DOHH2 (cell line): ENCODE data around the gene NID1.

Experiments used
- H3F3A ChIP-seq: fragments of 200-600 bp; sonication (generic), shearing (Covaris generic); 2 replicates; pipeline ENCODE4 v1.6.0; 2016; ENCODE audit warnings: antibody characterized with exemption, mild to moderate bottlenecking; ENCODE audit not compliant: control insufficient read depth, insufficient read depth
- H3K27ac ChIP-seq: fragments of 200-600 bp; sonication (generic); 2 replicates; pipeline ENCODE4 v1.5.1; 2014; ENCODE audit warnings: low read depth, mild to moderate bottlenecking, low read length, moderate library complexity
- H3K27me3 ChIP-seq: fragments of 200-600 bp; sonication (generic); 2 replicates; pipeline ENCODE4 v1.6.1; 2014; ENCODE audit warnings: mild to moderate bottlenecking, low read length, mixed read lengths; ENCODE audit not compliant: control insufficient read depth
- H3K36me3 ChIP-seq: fragments of 200-600 bp; sonication (generic); 2 replicates; pipeline ENCODE4 v1.6.1; 2014; ENCODE audit warnings: mild to moderate bottlenecking, low read length, moderate library complexity, mixed read lengths; ENCODE audit not compliant: control insufficient read depth
- H3K4me1 ChIP-seq: fragments of 200-600 bp; sonication (generic); 2 replicates; pipeline ENCODE4 v1.6.1; 2014; ENCODE audit warnings: mild to moderate bottlenecking, low read length, mixed read lengths; ENCODE audit not compliant: control insufficient read depth
- H3K4me2 ChIP-seq: fragments of 200-600 bp; sonication (generic); 2 replicates; pipeline ENCODE4 v1.6.0; 2014; ENCODE audit warnings: mild to moderate bottlenecking, low read length, moderate library complexity
- H3K4me3 ChIP-seq: fragments of 200-600 bp; sonication (generic); 2 replicates; pipeline ENCODE4 v1.5.1; 2014; ENCODE audit warnings: mild to moderate bottlenecking, low read length, mixed read lengths
- H3K79me2 ChIP-seq: fragments of 200-600 bp; sonication (generic); 2 replicates; pipeline ENCODE4 v1.6.1; 2014; ENCODE audit warnings: mild to moderate bottlenecking, low read length, mixed read lengths; ENCODE audit not compliant: control insufficient read depth
- H3K9me2 ChIP-seq: fragments of 200-600 bp; sonication (generic); replicated peaks from 2 replicates; pipeline ENCODE4 v1.6.1; 2014; ENCODE audit warnings: mild to moderate bottlenecking, low read length, mixed read lengths; ENCODE audit not compliant: control insufficient read depth
- H3K9me3 ChIP-seq: fragments of 200-600 bp; sonication (generic); 2 replicates; pipeline ENCODE4 v1.6.1; 2014; ENCODE audit warnings: antibody characterized with exemption, low read length, mixed read lengths; ENCODE audit not compliant: control insufficient read depth, insufficient read depth
- H4K20me1 ChIP-seq: fragments of 200-600 bp; sonication (generic); 2 replicates; pipeline ENCODE4 v1.6.0; 2014; ENCODE audit warnings: low read depth, mild to moderate bottlenecking, antibody characterized with exemption, low read length, moderate library complexity; ENCODE audit not compliant: control insufficient read depth, insufficient read depth
- CTCF ChIP-seq: fragments of 200-600 bp; sonication (generic); IDR thresholded peaks from one replicate; pipeline ENCODE4 v1.5.1; 2014; ENCODE audit warnings: antibody characterized with exemption, mild to moderate bottlenecking, low read depth, low read length; ENCODE audit not compliant: poor library complexity, severe bottlenecking
- EZH2phosphoT487 ChIP-seq: fragments of 200-600 bp; sonication (generic); IDR thresholded peaks from 2 replicates; pipeline ENCODE4 v1.6.1; 2017; ENCODE audit warnings: borderline replicate concordance, mild to moderate bottlenecking, antibody characterized with exemption, low read length, moderate library complexity, mixed read lengths

Gene NID1

DNA sequence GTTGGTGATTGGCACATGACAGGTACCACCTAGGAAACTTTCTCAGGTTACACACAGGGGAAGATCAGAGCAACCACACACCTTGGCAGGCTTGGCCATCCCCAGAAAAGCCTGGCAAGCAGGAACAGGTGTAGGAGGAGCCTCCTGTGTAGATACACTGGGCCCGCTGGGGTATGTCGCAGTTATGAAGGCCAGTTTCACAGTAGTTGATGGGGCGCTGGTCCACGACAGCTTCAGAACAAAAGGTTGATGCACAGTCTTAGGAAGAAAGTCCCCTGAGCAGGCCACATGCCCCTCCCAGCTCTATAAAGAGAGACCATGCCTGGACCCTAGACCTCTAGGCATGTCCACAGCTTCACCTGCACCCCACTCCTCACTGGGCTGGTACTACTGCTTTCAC is 51.6 kb downstream of the NID1 start:
- no peaks in the 10 kb centered on the region for H3K4me1 ChIP-seq
- H3K9me2 ChIP-seq, result no peaks in the 10 kb centered on the region
- H4K20me1 ChIP-seq, result no peaks in the 10 kb centered on the region
- H3K4me2 ChIP-seq, result no peak overlapping the region
- no peak overlapping the region for H3K27ac ChIP-seq
- no peaks in the 10 kb centered on the region for H3F3A ChIP-seq
- H3K79me2 ChIP-seq, result no peaks in the 10 kb centered on the region
- H3K36me3 ChIP-seq, result no peaks in the 10 kb centered on the region
- TF ChIP-seq EZH2phosphoT487 (no peak), CTCF (no peak)
- no peaks in the 10 kb centered on the region for H3K9me3 ChIP-seq
- peaks cover 8% of the 10 kb centered on the region for H3K27me3 ChIP-seq
- no peak overlapping the region for H3K4me3 ChIP-seq

- TF ChIP-seq CTCF (no peak), EZH2phosphoT487 (no peak)
- no peaks in the 10 kb centered on the region for H4K20me1 ChIP-seq
- no peak overlapping the region for H3K4me2 ChIP-seq
- no peaks in the 10 kb centered on the region for H3K9me3 ChIP-seq
- peaks cover 8% of the 10 kb centered on the region for H3K27me3 ChIP-seq
- no peaks in the 10 kb centered on the region for H3K4me1 ChIP-seq
- H3F3A ChIP-seq, result no peaks in the 10 kb centered on the region
- H3K9me2 ChIP-seq, result no peaks in the 10 kb centered on the region
- no peaks in the 10 kb centered on the region for H3K36me3 ChIP-seq
- H3K27ac ChIP-seq, result no peak overlapping the region
- H3K79me2 ChIP-seq, result no peaks in the 10 kb centered on the region
- H3K4me3 ChIP-seq, result no peak overlapping the region
These were observed 53.2 kb downstream of the NID1 start for GRCh38 chr1:236011641-236012040.

- no peak for TF ChIP-seq EZH2phosphoT487
- TF ChIP-seq CTCF, result no peak
- Histone ChIP-seq H3K4me1 (no peaks in the 10 kb centered on the region), H3K9me3 (no peaks in the 10 kb centered on the region), H3K27me3 (peaks cover 12% of the 10 kb centered on the region), H3K4me3 (no peak overlapping the region), H3K79me2 (no peaks in the 10 kb centered on the region), H3K9me2 (no peaks in the 10 kb centered on the region), H3F3A (no peaks in the 10 kb centered on the region), H3K36me3 (no peaks in the 10 kb centered on the region), H3K4me2 (no peak overlapping the region), H3K27ac (no peak overlapping the region), H4K20me1 (no peaks in the 10 kb centered on the region)
These were observed 54.4 kb downstream of the NID1 start for GRCh38 chr1:236010443-236010842.

DNA sequence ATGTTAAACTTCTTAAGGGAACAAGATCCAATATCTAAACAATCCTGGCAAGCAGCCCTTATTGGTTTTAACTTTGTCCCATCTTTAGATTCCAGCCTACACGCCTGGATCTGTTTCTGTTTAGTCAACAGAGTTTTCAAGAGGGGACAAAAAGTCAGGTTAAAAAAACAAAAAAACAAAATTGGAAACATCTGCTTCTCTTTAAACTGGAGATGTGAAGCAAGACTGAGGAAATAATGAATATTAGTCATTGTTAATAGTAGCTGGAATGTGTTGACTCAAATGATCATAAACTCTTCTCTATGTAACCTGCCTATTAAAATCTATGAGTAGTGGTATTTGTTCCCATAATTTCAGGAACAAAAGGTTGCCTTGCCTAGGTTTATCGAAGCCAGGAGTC is 55.0 kb downstream of the NID1 start:
- H3K4me2 ChIP-seq, result no peak overlapping the region
- no peaks in the 10 kb centered on the region for H4K20me1 ChIP-seq
- no peaks in the 10 kb centered on the region for H3K9me2 ChIP-seq
- H3K9me3 ChIP-seq, result no peaks in the 10 kb centered on the region
- H3K27me3 ChIP-seq, result peaks cover 12% of the 10 kb centered on the region
- no peak overlapping the region for H3K27ac ChIP-seq
- no peaks in the 10 kb centered on the region for H3K36me3 ChIP-seq
- H3K79me2 ChIP-seq, result no peaks in the 10 kb centered on the region
- H3K4me3 ChIP-seq, result no peak overlapping the region
- TF ChIP-seq CTCF (no peak), EZH2phosphoT487 (no peak)
- H3F3A ChIP-seq, result no peaks in the 10 kb centered on the region
- no peaks in the 10 kb centered on the region for H3K4me1 ChIP-seq
